ENCODE measurements around the gene SEZ6L2. TPM values are rescaled to one million over a fixed set of nuclear protein-coding genes. Genes with fewer than 3 reads are reported as not detected.
A peak's percentile ranks its signal among the peaks of the same experiment; 100 is the strongest.

Gene SEZ6L2
- total RNA-seq, 4 donors from 2014 or later, result 0.22 to 2.8 (median 1.1) TPM; not detected in 1

- Histone ChIP-seq H3K27ac (no peak overlapping the region), H3K36me3 (no peaks in the 10 kb centered on the region), H3K27me3 (peaks cover 0 to 49% (median 7%) of the 10 kb centered on the region in 4 donors), H3K4me1 (peaks cover 11 to 26% (median 18%) of the 10 kb centered on the region in 3 donors), H3K4me3 (peak overlapping the region; percentile 48 to 84 (median 58)), H3K9me3 (no peaks in the 10 kb centered on the region)
- WGBS, 2 donors, result 40 to 43% methylated on average over 13 to 19 of the region's 31 CpGs
- intact Hi-C loops (cut with DNase I), result no loop called here
- TF ChIP-seq POLR2A (IDR thresholded peaks at IDR 0.05), result no peak
- TF ChIP-seq CTCF (IDR thresholded peaks at IDR 0.05), result no peak
- DNase-seq, result no peak
Observed at GRCh38 chr16:29900888-29901606, 1.7 kb upstream of the SEZ6L2 start.

GRCh38 chr16:29900102-29900887 lies 945 bp upstream of the SEZ6L2 start, which contains the start of gene ASPHD1:
Gene ASPHD1, plus strand, starts transcription at chr16:29900488. Its CDS starts 484 bp downstream, at chr16:29900972.
- peaks cover 0 to 49% (median 7%) of the 10 kb centered on the region in 4 donors for H3K27me3 ChIP-seq
- 2 to 3% methylated on average over 16 to 18 of the region's 67 CpGs for WGBS, 2 donors
- no peaks in the 10 kb centered on the region for H3K36me3 ChIP-seq
- peaks cover 11 to 26% (median 18%) of the 10 kb centered on the region in 3 donors for H3K4me1 ChIP-seq
- TF ChIP-seq CTCF (IDR thresholded peaks at IDR 0.05) (no peak), POLR2A (IDR thresholded peaks at IDR 0.05) (no peak)
- peak within 1 kb of the TSS; percentile 48 to 84 (median 58) for H3K4me3 ChIP-seq
- intact Hi-C loops (cut with DNase I), result no loop called here
- peak within 1 kb of the TSS in 2 of 4 donors; percentile 13 to 16 for H3K27ac ChIP-seq
- no peaks in the 10 kb centered on the region for H3K9me3 ChIP-seq
- DNase-seq, result no peak

- 0 to 1% methylated on average over 12 to 13 of the region's 25 CpGs for WGBS, 2 donors
- DNase-seq, result no peak
- no peaks in the 10 kb centered on the region for H3K36me3 ChIP-seq
- peak overlapping the region in 3 of 4 donors; percentile 48 to 84 (median 61) for H3K4me3 ChIP-seq
- H3K27ac ChIP-seq, result no peak overlapping the region
- TF ChIP-seq POLR2A (IDR thresholded peaks at IDR 0.05) (no peak), CTCF (IDR thresholded peaks at IDR 0.05) (no peak)
- H3K9me3 ChIP-seq, result no peaks in the 10 kb centered on the region
- peaks cover 0 to 49% (median 7%) of the 10 kb centered on the region in 4 donors for H3K27me3 ChIP-seq
- peaks cover 11 to 26% (median 18%) of the 10 kb centered on the region in 3 donors for H3K4me1 ChIP-seq
- intact Hi-C loops (cut with DNase I), result no loop called here
Observed at GRCh38 chr16:29898804-29899515, 390 bp downstream of the SEZ6L2 start.

- 12 to 15% methylated on average over 8 to 9 of the region's 9 CpGs for WGBS, 2 donors
- Histone ChIP-seq H3K36me3 (no peaks in the 10 kb centered on the region), H3K9me3 (no peaks in the 10 kb centered on the region), H3K27ac (no peak overlapping the region), H3K4me3 (peak overlapping the region in 1 of 4 donors; percentile 84), H3K27me3 (peaks cover 0 to 49% (median 7%) of the 10 kb centered on the region in 4 donors), H3K4me1 (peaks cover 11 to 26% (median 18%) of the 10 kb centered on the region in 3 donors)
- intact Hi-C loops (cut with DNase I), result no loop called here
- TF ChIP-seq CTCF (IDR thresholded peaks at IDR 0.05), result no peak
- no peak for TF ChIP-seq POLR2A (IDR thresholded peaks at IDR 0.05)
- DNase-seq, result no peak
Observed at GRCh38 chr16:29898135-29898803, 1.1 kb downstream of the SEZ6L2 start.
